Progenitor cell of endocrine pancreas (in vitro differentiated cells): ENCODE data around the gene CPED1. TPM values are rescaled to one million over a fixed set of nuclear protein-coding genes. Genes with fewer than 3 reads are reported as not detected.
"Not testable (repeated sequence)": the region's sequence is repeated elsewhere in the genome, so short reads cannot be mapped to it uniquely, and the experiment has no call there.

Experiments used
- DNase-seq: peaks from one replicate; pipeline ENCODE4 v3.0.0; 2021; ENCODE audit warnings: low spot score; ENCODE audit not compliant: unreplicated experiment
- H3K27ac Mint-ChIP-seq: 2 replicates; pipeline ENCODE4 v1.8.0; 2021; ENCODE audit warnings: mild to moderate bottlenecking, moderate library complexity, mixed read lengths
- H3K27me3 Mint-ChIP-seq: 2 replicates; pipeline ENCODE4 v1.8.0; 2021; ENCODE audit warnings: mixed read lengths
- H3K36me3 Mint-ChIP-seq: 2 replicates; pipeline ENCODE4 v1.8.0; 2022; ENCODE audit warnings: mixed read lengths; ENCODE audit not compliant: insufficient read depth
- H3K4me1 Mint-ChIP-seq: 2 replicates; pipeline ENCODE4 v1.8.0; 2021; ENCODE audit warnings: low read depth, mixed read lengths
- H3K4me3 Mint-ChIP-seq: 2 replicates; pipeline ENCODE4 v1.8.0; 2021; ENCODE audit warnings: low read depth, mild to moderate bottlenecking, moderate library complexity, mixed read lengths
- H3K9me3 Mint-ChIP-seq: 2 replicates; pipeline ENCODE4 v1.8.0; 2021; ENCODE audit warnings: low read depth, mixed read lengths
- CTCF ChIP-seq: fragments of 200-600 bp; sonication (generic); IDR thresholded peaks from one replicate; pipeline ENCODE4 v1.5.0; 2021; ENCODE audit warnings: antibody characterized with exemption, mild to moderate bottlenecking; ENCODE audit not compliant: unreplicated experiment
- total RNA-seq: library from RNA; stranded (reverse); gene quantifications from 2 replicates; pipeline ENCODE4 v1.2.1, GENCODE V29; 2021

The CPED1 gene
- total RNA-seq, 1 donor from 2014 or later = 1.1 TPM

DNA sequence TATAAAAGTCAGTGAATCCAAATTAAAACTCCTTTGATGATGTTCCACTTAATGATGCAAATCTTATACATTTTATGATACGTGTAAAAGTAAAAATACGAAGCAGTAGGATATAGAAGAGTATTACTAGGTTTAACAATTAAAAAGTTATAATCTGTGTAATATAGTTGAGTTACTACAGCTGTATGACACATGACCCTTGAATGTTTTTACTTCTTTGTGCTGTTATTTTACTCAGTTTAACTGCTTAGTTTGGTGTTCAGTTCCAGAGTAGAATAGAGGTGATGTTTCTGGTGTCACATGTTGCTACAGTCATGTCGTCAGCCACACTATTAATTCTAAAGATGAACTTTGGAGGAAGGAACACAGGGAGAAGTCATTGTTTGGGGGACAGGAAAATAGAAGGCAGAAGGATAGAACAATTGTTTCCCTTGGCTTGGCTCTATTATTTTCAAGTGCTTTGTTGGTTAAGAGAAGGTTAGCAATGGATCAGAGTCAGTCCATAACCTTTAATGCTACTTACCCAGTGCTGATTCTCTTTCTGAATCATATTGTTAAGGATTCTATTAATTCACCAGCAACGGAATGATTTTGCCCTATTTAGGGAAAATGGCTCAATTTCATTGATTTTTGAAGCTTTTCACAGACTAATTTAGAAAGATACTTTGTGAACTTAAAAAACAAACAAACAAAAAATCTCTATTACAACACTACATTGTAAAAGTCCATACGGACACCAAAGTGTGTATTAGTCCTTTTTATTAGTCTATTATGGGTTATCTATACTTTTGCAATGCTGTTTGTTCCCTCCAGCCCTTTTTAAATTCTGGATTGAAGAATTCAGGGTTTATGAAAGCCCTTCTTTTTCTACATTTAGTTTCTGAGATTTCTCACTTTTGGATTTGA lies 73.4 kb downstream of the CPED1 start:
- no peaks in the 10 kb centered on the region for H3K36me3 Mint-ChIP-seq
- TF ChIP-seq CTCF = no peak
- H3K4me3 Mint-ChIP-seq = no peak overlapping the region
- H3K4me1 Mint-ChIP-seq = no peaks in the 10 kb centered on the region
- no peak for DNase-seq
- no peaks in the 10 kb centered on the region for H3K27me3 Mint-ChIP-seq
- H3K9me3 Mint-ChIP-seq = peaks cover 2% of the 10 kb centered on the region
- H3K27ac Mint-ChIP-seq = no peak overlapping the region

DNA sequence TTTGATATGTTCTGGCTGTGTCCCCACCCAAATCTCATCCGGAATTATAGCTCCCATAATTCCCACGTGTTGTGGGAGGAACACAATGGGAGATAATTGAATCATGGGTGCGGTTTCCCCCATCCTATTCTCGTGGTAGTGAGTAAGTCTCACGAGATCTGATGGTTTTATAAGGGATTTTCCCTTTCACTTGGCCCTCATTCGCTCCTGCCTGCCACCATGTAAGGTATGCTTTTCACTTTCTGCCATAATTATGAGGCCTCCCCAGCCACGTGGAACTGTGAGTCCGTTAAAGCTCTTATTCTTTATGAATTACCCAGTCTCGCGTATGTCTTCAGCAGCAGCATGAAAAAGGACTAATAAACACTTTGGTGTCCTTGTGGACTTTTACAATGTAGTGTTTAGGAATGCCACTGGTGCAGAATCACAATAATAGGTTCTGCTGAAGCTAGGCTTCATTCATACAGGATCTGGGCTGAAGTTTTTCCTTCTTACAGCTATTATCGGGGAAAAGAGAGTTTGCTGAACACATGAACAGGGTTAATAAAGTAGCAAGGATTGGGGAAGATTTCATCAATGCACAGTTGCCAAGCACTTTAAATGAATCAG lies 74.3 kb downstream of the CPED1 start:
- no peak for DNase-seq
- no peak for TF ChIP-seq CTCF
- Mint-ChIP-seq H3K4me3 (no peak overlapping the region), H3K27ac (no peak overlapping the region), H3K27me3 (no peaks in the 10 kb centered on the region), H3K4me1 (no peaks in the 10 kb centered on the region), H3K9me3 (peaks cover 2% of the 10 kb centered on the region), H3K36me3 (no peaks in the 10 kb centered on the region)

GRCh38 chr7:121067717-121068116 lies 79.2 kb downstream of the CPED1 start:
- H3K4me1 Mint-ChIP-seq, H3K27me3 Mint-ChIP-seq, DNase-seq, H3K27ac Mint-ChIP-seq, H3K9me3 Mint-ChIP-seq, H3K4me3 Mint-ChIP-seq, H3K36me3 Mint-ChIP-seq: not testable (repeated sequence)

- H3K4me3 Mint-ChIP-seq = no peak overlapping the region
- no peak for TF ChIP-seq CTCF
- H3K4me1 Mint-ChIP-seq = no peaks in the 10 kb centered on the region
Observed at GRCh38 chr7:121069346-121070100, 81.0 kb downstream of the CPED1 start.

DNA sequence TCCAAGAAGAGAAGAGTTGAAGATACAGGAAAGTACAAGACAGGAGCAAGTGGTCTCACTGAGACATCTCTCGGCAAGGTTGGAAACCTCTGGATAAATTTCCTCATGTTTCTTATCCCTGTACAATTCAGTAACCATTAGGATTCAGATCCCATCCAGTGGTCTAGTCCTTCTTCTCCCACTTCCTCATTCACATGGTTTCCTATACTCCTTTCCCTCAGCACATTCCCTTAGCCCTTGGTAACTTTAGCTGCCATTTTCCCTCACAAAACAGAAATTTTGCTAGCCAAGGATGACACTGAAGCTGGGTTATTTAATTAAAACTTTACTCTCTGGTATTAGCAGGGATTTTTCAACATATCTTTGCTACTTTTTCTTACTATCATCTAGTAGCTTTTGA lies 82.6 kb downstream of the CPED1 start:
- Mint-ChIP-seq H3K4me1 (no peaks in the 10 kb centered on the region), H3K36me3 (no peaks in the 10 kb centered on the region), H3K4me3 (no peak overlapping the region), H3K9me3 (no peaks in the 10 kb centered on the region), H3K27me3 (no peaks in the 10 kb centered on the region), H3K27ac (no peak overlapping the region)
- no peak for TF ChIP-seq CTCF
- no peak for DNase-seq

More at GRCh38 chr7:121069346-121070100, 81.0 kb downstream of the CPED1 start:
- H3K9me3 Mint-ChIP-seq = no peaks in the 10 kb centered on the region
- no peaks in the 10 kb centered on the region for H3K36me3 Mint-ChIP-seq
- no peak for DNase-seq
- H3K27ac Mint-ChIP-seq = no peak overlapping the region
- H3K27me3 Mint-ChIP-seq = no peaks in the 10 kb centered on the region
